ENCODE measurements around the gene INPP5D. TPM values are rescaled to one million over a fixed set of nuclear protein-coding genes. Genes with fewer than 3 reads are reported as not detected.

Gene INPP5D
- 36.8 and 39.6 TPM in 2 replicates for total RNA-seq

GRCh38 chr2:233059797-233060500 is at the start of gene INPP5D:
Gene INPP5D, plus strand, starts transcription at chr2:233060342. Its CDS starts 137 bp downstream, at chr2:233060479.

GRCh38 chr2:233013027-233013461 is 47.1 kb upstream of the INPP5D start, which contains the start of gene NGEF:
Gene NGEF, minus strand, starts transcription at chr2:233013256. Its CDS starts 38,366 bp downstream, at chr2:232974890.

GRCh38 chr2:233032551-233033320 is 27.4 kb upstream of the INPP5D start, which contains the start of gene NEU2:
Gene NEU2, plus strand, starts transcription at chr2:233032672. Its CDS starts 0 bp downstream, at chr2:233032672.

GRCh38 chr2:233251306-233252116 is 191.4 kb downstream of the INPP5D start, which contains the start of gene ATG16L1:
Gene ATG16L1, plus strand, starts transcription at chr2:233251673. Its CDS starts 155 bp downstream, at chr2:233251828.

Small RNAs within 50 kb of the gene (small RNA-seq; reads per million reads assigned to genes)
- not detected for gene RN7SL32P

Other genes with a start within 250 kb of the INPP5D start
- 0.40 and 0.79 TPM in 2 replicates for gene SNORC, start 190.1 kb upstream of the INPP5D start, total RNA-seq
- 0.50 and 1.5 TPM in 2 replicates for gene NGEF, start 47.1 kb upstream of the INPP5D start, total RNA-seq
- gene NEU2, start 27.7 kb upstream of the INPP5D start, total RNA-seq: not detected in 2 replicates
- gene ATG16L1, start 191.3 kb downstream of the INPP5D start, total RNA-seq: 39.6 and 43.1 TPM in 2 replicates
- not detected in 2 replicates for gene SAG, start 247.5 kb downstream of the INPP5D start, total RNA-seq